HL-60 (cell line): ENCODE data around the gene LHX4.

Experiments used
- DNase-seq, 2 experiments: peaks; one replicate each; pipeline ENCODE4 v3.0.0-alpha.2; 2010 to 2020; ENCODE audit warnings: low read depth in 1 of 2, low spot score in 1 of 2
- H3K27ac ChIP-seq: fragments of 250-450 bp; sonication (Bioruptor Pico); replicated peaks from 2 replicates; pipeline ENCODE4 v1.5.1; 2020; ENCODE audit warnings: mild to moderate bottlenecking, moderate library complexity
- H3K27me3 ChIP-seq: fragments of 250-450 bp; sonication (Bioruptor Pico); 2 replicates; pipeline ENCODE4 v1.5.1; 2021; ENCODE audit warnings: mild to moderate bottlenecking, moderate library complexity; ENCODE audit not compliant: insufficient read depth, poor library complexity, severe bottlenecking
- H3K4me3 ChIP-seq: replicated peaks from 2 replicates; pipeline ENCODE4 v1.5.1; 2011; ENCODE audit warnings: mild to moderate bottlenecking, control low read depth, low read length; ENCODE audit not compliant: insufficient read depth
- CTCF ChIP-seq: IDR thresholded peaks from one replicate; pipeline ENCODE4 v1.5.1; 2011; ENCODE audit warnings: low read length, control low read depth, inconsistent platforms; ENCODE audit not compliant: insufficient read depth
- GABPA ChIP-seq: IDR thresholded peaks from 2 replicates; pipeline ENCODE4 v1.6.1; 2012; ENCODE audit warnings: low read depth
- POLR2AphosphoS5 ChIP-seq: IDR thresholded peaks from 2 replicates; pipeline ENCODE4 v1.6.1; 2012; ENCODE audit warnings: low read depth
- REST ChIP-seq: IDR thresholded peaks from 2 replicates; pipeline ENCODE4 v1.6.1; 2012; ENCODE audit warnings: low read depth; ENCODE audit not compliant: insufficient replicate concordance
- SPI1 ChIP-seq: IDR thresholded peaks from 2 replicates; pipeline ENCODE4 v1.6.1; 2012; ENCODE audit warnings: low read depth, mild to moderate bottlenecking, borderline replicate concordance

Gene LHX4

GRCh38 chr1:180262628-180263488 lies 32.8 kb downstream of the LHX4 start:
- DNase-seq: no peak
- no peak overlapping the region for H3K4me3 ChIP-seq
- no peaks in the 10 kb centered on the region for H3K27me3 ChIP-seq
- no peak overlapping the region for H3K27ac ChIP-seq
- TF ChIP-seq SPI1: no peak

- no peak for TF ChIP-seq REST
- no peak for TF ChIP-seq GABPA
- TF ChIP-seq POLR2AphosphoS5: no peak
- TF ChIP-seq SPI1: no peak
- no peak for TF ChIP-seq CTCF
- no peak overlapping the region for H3K4me3 ChIP-seq
- no peak for DNase-seq
Measured at GRCh38 chr1:180264595-180264994, 34.5 kb downstream of the LHX4 start.

GRCh38 chr1:180265201-180265600 lies 35.1 kb downstream of the LHX4 start:
- no peak for DNase-seq
- TF ChIP-seq SPI1: no peak
- no peak for TF ChIP-seq GABPA
- TF ChIP-seq POLR2AphosphoS5: no peak
- TF ChIP-seq CTCF: no peak
- TF ChIP-seq REST: no peak
- no peaks in the 10 kb centered on the region for H3K27me3 ChIP-seq

More at GRCh38 chr1:180264595-180264994, 34.5 kb downstream of the LHX4 start:
- no peak overlapping the region for H3K27ac ChIP-seq
- no peaks in the 10 kb centered on the region for H3K27me3 ChIP-seq

GRCh38 chr1:180265871-180266270 lies 35.8 kb downstream of the LHX4 start:
- DNase-seq: no peak

More at GRCh38 chr1:180265201-180265600, 35.1 kb downstream of the LHX4 start:
- Histone ChIP-seq H3K27ac (no peak overlapping the region), H3K4me3 (no peak overlapping the region)

More at GRCh38 chr1:180265871-180266270, 35.8 kb downstream of the LHX4 start:
- H3K27me3 ChIP-seq: no peaks in the 10 kb centered on the region
- no peak overlapping the region for H3K27ac ChIP-seq
- no peak overlapping the region for H3K4me3 ChIP-seq
- TF ChIP-seq SPI1 (no peak), POLR2AphosphoS5 (no peak), CTCF (no peak), GABPA (no peak), REST (no peak)
